Measurements from ENCODE around the gene EXOC2. TPM values are rescaled to one million over a fixed set of nuclear protein-coding genes. Genes with fewer than 3 reads are reported as not detected.

EXOC2 gene
- total RNA-seq, 1 donor from 2014 or later: 28.5 TPM

GRCh38 chr6:593139-593906 is 99.6 kb downstream of the EXOC2 start:
- ATAC-seq (peak; percentile 70 to 73), DNase-seq (no peak)
- peak; percentile 68 for TF ChIP-seq CTCF (IDR thresholded peaks at IDR 0.05)

GRCh38 chr6:589090-589489 is 103.8 kb downstream of the EXOC2 start:
- H3K4me3 ChIP-seq: no peak overlapping the region
- DNase-seq (no peak), ATAC-seq (no peak)
- TF ChIP-seq CTCF (IDR thresholded peaks at IDR 0.05): no peak
- intact Hi-C loops (cut with DNase I): no loop called here
- H3K36me3 ChIP-seq: peaks cover 53% of the 10 kb centered on the region
- no peaks in the 10 kb centered on the region for H3K9me3 ChIP-seq
- no peaks in the 10 kb centered on the region for H3K27me3 ChIP-seq (ENCODE audit: low read depth)
- no peak overlapping the region for H3K27ac ChIP-seq
- no peaks in the 10 kb centered on the region for H3K4me1 ChIP-seq

More at GRCh38 chr6:593139-593906, 99.6 kb downstream of the EXOC2 start:
- Histone ChIP-seq H3K27ac (no peak overlapping the region), H3K36me3 (peaks cover 67% of the 10 kb centered on the region), H3K4me3 (no peak overlapping the region), H3K9me3 (no peaks in the 10 kb centered on the region), H3K4me1 (no peaks in the 10 kb centered on the region), H3K27me3 (ENCODE audit: low read depth) (no peaks in the 10 kb centered on the region)
- intact Hi-C loops (cut with DNase I): no loop called here

GRCh38 chr6:586553-586952 is 106.4 kb downstream of the EXOC2 start:
- intact Hi-C loops (cut with DNase I): no loop called here
- DNase-seq: no peak
- TF ChIP-seq CTCF (IDR thresholded peaks at IDR 0.05): no peak

GRCh38 chr6:583635-584034 is 109.3 kb downstream of the EXOC2 start:
- intact Hi-C loops (cut with DNase I): no loop called here
- no peaks in the 10 kb centered on the region for H3K9me3 ChIP-seq
- TF ChIP-seq CTCF (IDR thresholded peaks at IDR 0.05): no peak
- ATAC-seq: no peak
- H3K27me3 ChIP-seq (ENCODE audit: low read depth): no peaks in the 10 kb centered on the region
- H3K4me1 ChIP-seq: no peaks in the 10 kb centered on the region
- H3K36me3 ChIP-seq: peaks cover 24% of the 10 kb centered on the region
- H3K4me3 ChIP-seq: no peak overlapping the region
- H3K27ac ChIP-seq: no peak overlapping the region
- no peak for DNase-seq

More at GRCh38 chr6:586553-586952, 106.4 kb downstream of the EXOC2 start:
- no peak overlapping the region for H3K27ac ChIP-seq
- H3K4me3 ChIP-seq: no peak overlapping the region
- H3K36me3 ChIP-seq: peaks cover 45% of the 10 kb centered on the region
- ATAC-seq: no peak
- H3K4me1 ChIP-seq: no peaks in the 10 kb centered on the region
- no peaks in the 10 kb centered on the region for H3K9me3 ChIP-seq
- H3K27me3 ChIP-seq (ENCODE audit: low read depth): no peaks in the 10 kb centered on the region

GRCh38 chr6:583116-583515 is 109.8 kb downstream of the EXOC2 start:
- Histone ChIP-seq H3K36me3 (peaks cover 18% of the 10 kb centered on the region), H3K27ac (no peak overlapping the region), H3K27me3 (ENCODE audit: low read depth) (no peaks in the 10 kb centered on the region), H3K9me3 (no peaks in the 10 kb centered on the region), H3K4me3 (no peak overlapping the region), H3K4me1 (no peaks in the 10 kb centered on the region)
- no peak for TF ChIP-seq CTCF (IDR thresholded peaks at IDR 0.05)
- ATAC-seq: no peak
- no peak for DNase-seq
- intact Hi-C loops (cut with DNase I): no loop called here

Data from lower lobe of right lung (tissue), 2 donors.